Umbilical cord (tissue), 2 donors: ENCODE results near the gene FAM167B. TPM values are rescaled to one million over a fixed set of nuclear protein-coding genes. Genes with fewer than 3 reads are reported as not detected.
"Not testable (repeated sequence)": the region's sequence is repeated elsewhere in the genome, so short reads cannot be mapped to it uniquely, and the experiment has no call there.

Experiments used
- DNase-seq: peaks from one replicate; pipeline ENCODE4 v3.0.0-alpha.2; 2015; ENCODE audit warnings: low spot score
- total RNA-seq: library from RNA; depleted of rRNA; stranded (reverse); fragments of >200 nt; gene quantifications from one replicate; pipeline ENCODE4 v1.2.3, GENCODE V29; 2014; ENCODE audit warnings: low replicate concordance; ENCODE audit not compliant: insufficient read depth

The FAM167B gene
- total RNA-seq, 1 donor from 2014 or later, result not detected

GRCh38 chr1:32257227-32257508 lies 10.1 kb downstream of the FAM167B start:
- DNase-seq, result no peak

- DNase-seq, result not testable (repeated sequence)
Observed at GRCh38 chr1:32263236-32263593, 16.2 kb downstream of the FAM167B start.

- DNase-seq, result no peak
Observed at GRCh38 chr1:32263744-32264143, 16.7 kb downstream of the FAM167B start.

GRCh38 chr1:32265846-32266245 lies 18.8 kb downstream of the FAM167B start:
- no peak for DNase-seq

- DNase-seq, result peak; percentile 54
Observed at GRCh38 chr1:32266921-32267591, 20.0 kb downstream of the FAM167B start.

- DNase-seq, result no peak
Observed at GRCh38 chr1:32269744-32270143, 22.7 kb downstream of the FAM167B start.

GRCh38 chr1:32272557-32273390 lies 25.8 kb downstream of the FAM167B start:
- no peak for DNase-seq

GRCh38 chr1:32273391-32274208 lies 26.6 kb downstream of the FAM167B start:
- peak; percentile 48 for DNase-seq

GRCh38 chr1:32274646-32275340 lies 27.8 kb downstream of the FAM167B start:
- no peak for DNase-seq

GRCh38 chr1:32275424-32275823 lies 28.4 kb downstream of the FAM167B start:
- DNase-seq, result peak; percentile 21

- no peak for DNase-seq
Observed at GRCh38 chr1:32276032-32276782, 29.2 kb downstream of the FAM167B start.

- DNase-seq, result not testable (repeated sequence)
Observed at GRCh38 chr1:32284777-32285176, 37.8 kb downstream of the FAM167B start.

GRCh38 chr1:32285658-32286057 lies 38.6 kb downstream of the FAM167B start:
- DNase-seq, result no peak

GRCh38 chr1:32286763-32287162 lies 39.7 kb downstream of the FAM167B start:
- DNase-seq, result no peak

- no peak for DNase-seq
Observed at GRCh38 chr1:32289256-32289655, 42.2 kb downstream of the FAM167B start.

- peak; percentile 9 for DNase-seq
Observed at GRCh38 chr1:32291145-32291707, 44.2 kb downstream of the FAM167B start.

- DNase-seq, result peak; percentile 96
Observed at GRCh38 chr1:32291708-32292538, 44.9 kb downstream of the FAM167B start, which contains the start of gene HDAC1. TSS of gene HDAC1 (plus strand) at chr1:32292083. CDS start at chr1:32292170, 87 bp downstream.

GRCh38 chr1:32298211-32298610 lies 51.2 kb downstream of the FAM167B start:
- DNase-seq, result not testable (repeated sequence)
